ENCODE data around the gene METTL25B.

Gene METTL25B

DNA sequence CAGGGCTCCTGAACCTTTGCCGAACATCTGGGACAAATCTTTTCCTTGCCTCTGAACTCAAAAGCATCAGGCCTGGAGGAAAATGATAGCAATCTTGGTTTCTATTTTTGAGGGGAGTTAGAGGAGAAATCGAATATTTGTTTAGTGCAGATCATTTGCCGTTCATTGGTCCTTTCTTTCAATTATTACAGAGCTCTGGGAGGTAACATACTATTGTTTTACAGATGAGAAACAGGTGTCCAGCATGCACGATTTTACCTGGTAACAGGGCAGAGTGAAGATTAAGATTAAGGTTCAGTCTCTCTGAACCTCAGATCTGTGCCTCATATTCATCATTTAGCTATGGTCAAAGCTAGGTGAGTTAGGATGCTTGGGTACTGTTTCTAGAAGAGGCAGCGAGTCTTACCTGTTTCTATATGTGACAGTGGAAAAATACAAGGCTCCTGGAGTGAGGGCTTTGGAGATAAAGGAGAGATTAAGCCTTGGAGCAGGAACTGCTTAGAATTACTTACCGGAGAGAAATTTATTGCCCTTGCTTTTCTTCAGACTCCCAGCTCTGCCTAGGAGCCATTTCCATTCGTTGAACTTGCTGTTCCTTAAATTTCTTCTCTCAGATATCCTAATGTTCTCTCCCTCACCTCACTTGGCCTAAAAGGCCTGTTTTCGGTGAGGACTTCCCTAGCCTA lies 40.5 kb downstream of the METTL25B start:
- no peak for DNase-seq (ENCODE audit: low spot score)

DNA sequence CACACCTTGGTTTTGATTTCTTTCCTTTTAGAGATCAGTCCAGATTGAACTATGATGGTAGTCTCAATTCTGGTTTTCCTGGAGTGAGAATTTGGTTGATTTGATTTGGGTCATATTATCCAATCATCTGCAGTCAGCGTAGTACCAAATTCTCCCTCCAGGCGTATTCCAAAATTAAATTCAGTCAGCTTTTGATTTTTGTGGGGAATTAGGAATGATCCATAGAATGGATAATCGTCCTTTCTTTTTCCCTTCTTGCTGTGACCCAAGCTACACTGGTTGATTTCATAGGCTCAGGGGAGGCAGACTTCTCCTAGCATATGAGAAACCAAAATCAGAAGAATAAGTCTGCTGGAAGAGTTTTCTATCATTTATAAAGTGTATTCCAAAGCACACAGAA lies 44.0 kb downstream of the METTL25B start:
- no peak for DNase-seq (ENCODE audit: low spot score)

DNA sequence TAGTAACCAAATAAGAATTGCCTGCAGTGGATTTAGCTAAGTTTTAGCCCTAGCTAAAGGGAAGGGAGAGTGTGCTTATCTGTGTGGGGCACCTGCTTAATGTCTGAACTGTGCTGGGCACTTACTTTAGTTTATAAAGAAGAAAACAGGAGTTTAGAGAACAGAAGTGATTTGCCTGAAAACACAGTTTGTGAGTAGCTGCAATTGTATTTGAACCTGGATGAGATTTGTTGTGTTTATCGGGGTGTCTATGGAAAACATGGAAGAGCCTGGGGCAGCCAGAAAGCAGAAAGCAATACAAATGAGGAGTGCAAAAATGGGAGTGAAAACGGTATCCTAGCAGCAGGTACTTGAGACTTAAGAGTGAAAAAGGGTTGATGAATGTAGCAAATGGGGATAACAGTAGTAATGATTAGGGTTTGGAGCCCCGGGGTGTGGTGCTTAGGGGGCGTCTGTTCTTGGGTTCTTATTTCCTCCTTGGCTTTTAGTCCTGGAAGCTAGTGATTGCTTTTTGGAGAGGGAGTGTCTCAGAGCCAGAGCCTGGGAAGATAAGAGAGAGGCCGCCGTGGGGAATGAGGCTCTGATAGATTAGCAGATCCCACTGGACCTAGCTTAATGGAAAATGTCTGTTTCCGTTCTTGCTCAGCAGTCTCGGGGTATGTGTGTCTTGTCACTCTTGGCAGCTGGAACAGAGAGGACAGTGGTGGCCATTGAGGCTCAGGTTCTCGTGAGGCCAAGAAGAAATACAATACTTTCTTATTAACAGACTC lies 44.6 kb downstream of the METTL25B start:
- DNase-seq (ENCODE audit: low spot score), result no peak

DNA sequence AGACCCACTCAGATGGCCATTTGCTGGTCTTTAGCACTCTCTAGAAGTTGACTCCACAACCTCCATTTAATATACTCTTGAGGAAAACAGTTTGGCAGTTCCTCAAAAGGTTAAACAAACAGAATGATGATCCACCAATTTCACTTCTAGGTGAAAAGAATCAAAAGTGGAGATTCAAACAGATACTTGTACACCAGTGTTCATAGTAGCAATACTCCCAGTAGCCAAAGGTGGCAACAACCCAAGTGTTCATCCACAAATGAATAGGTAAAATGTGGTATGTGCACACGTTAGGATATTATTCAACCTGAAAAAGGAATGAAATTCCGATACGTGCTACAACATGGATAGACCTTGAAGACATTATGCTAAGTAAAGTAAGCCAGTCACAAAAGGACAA lies 45.3 kb downstream of the METTL25B start:
- no peak for DNase-seq (ENCODE audit: low spot score)

DNA sequence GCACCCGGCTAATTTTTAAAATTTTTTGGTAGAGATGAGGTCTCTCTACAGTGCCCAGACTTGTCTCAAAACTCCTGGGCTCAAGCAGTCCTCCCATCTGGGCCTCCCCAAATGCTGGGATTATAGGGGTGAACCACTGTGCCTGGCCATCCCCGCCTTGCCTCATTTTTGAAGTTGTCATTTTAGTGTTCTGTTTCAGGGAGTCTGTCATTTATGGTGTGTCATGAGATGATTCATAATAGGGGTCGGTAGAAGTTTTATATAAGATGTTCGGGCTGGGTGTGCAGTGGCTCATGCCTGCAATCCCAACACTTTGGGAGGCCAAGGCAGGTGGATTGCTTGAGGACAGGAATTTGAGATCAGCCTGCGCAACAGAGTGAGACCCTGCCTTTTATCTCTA lies 47.5 kb downstream of the METTL25B start:
- DNase-seq (ENCODE audit: low spot score), result no peak

DNA sequence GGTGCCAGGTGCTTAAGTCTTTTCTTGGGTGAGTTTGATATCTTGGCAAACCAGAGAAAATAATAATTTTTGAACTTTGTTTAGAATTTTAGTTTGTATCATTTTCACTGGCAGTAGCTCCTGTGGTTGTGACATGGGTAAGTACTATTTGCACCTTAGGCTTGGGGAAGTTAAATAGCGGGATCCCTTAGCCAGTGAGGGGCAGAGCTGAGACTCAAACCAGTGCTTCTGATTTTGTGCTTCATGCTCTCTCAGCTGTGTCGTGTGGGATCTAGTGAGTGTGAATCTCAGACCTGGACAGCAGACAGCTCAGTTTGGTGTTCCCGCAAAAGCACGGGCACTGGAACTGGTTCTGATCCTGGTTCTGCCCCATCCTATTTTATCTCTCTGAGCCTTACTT lies 48.7 kb downstream of the METTL25B start:
- DNase-seq (ENCODE audit: low spot score), result no peak

DNA sequence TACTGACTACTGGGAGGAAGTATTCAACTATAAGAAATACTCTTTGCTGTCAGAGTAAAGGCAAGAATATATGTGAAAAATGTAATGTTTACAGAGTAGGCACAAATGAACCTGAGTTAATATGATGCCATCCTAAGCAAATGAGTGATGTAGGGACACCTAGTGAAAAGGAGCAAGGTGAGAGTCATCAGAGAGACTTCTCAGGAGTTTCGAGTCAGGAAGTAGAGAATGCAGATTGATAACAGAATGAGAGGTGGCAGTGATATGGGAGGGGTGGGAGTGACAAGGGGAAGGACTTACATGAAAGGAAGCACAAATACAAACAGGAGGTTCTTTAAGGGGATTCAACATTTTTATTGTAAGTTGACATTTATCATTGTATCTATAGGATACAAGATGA lies 49.3 kb downstream of the METTL25B start:
- no peak for DNase-seq (ENCODE audit: low spot score)

DNA sequence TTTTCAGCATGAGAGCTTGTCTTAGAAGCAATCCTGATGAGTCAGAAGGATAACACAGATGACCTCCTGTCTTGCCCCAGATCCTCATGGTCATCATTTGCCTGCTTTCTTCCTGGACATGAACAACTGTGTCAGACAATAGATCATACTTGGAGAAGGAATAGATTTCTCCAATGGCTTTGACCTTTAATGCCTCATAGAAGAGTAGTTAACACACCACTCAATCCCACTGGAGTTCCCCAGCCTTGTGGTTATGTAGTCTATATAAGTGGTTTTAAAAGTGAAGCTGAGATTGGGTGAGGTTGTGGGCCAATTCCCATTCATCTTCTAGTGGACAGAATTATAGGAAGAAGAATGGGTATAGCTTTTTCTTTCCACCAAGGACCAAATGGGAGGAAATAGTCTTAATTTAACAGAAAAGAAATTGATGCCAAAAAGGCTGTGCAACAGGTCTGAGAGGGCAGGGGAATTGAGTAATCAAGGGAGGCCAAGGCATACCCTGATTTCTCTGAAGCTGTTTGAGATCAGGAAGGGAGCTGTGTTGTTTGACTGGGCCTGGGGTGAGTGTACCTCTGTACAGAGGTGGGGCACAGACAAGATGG lies 53.4 kb downstream of the METTL25B start:
- no peak for DNase-seq (ENCODE audit: low spot score)

DNA sequence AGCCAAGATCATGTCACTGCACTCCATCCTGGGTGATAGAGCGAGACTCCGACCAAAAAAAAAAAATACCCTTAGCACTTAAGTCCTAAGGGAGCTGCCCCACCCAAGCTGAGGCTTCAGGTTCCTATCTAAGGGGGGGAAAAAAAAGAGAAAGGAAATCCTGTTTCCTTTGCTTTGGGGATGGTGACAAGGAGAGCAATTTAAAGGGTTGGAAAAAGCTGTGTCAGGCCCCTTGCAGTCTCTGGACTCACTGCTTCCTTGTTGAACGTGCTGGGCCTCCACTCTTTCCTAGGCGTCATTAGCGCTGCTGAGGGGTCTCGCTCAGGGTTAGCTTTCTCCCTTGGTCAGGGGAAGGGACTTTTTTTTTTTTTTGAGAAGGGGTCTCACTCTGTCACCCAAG lies 57.2 kb downstream of the METTL25B start:
- no peak for DNase-seq (ENCODE audit: low spot score)

Data from CD4-positive, alpha-beta T cell treated with Interleukin-15 for 4 hours (primary cell).